ENCODE results near the gene LIN9.

DNA sequence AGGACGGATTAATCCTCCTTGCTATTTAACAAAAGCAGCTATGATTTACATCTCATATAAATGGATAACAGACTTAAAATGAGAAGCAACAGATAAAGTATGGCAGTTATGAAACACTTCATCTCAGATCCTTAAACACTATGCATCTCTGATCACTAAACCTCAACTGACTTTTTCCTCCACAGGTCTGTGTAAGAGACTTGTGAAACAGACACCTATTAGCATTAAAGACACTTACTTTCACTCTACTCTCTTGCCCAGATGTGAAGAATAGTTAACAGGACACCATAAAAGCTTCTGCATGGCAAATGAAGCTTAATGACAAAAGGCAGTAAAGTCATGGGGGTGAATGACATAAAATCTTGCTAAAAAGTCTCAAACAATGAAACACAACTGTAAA is 6.2 kb downstream of the LIN9 start:
- no peak for TF ChIP-seq POLR2AphosphoS5 (IDR thresholded peaks at IDR 0.05)
- no peak for TF ChIP-seq CTCF (IDR thresholded peaks at IDR 0.05 in 8 of 11, conservative IDR thresholded peaks at IDR 0.05 in 3 of 11)
- no peak for TF ChIP-seq POLR2A (IDR thresholded peaks at IDR 0.05)
